Measurements from ENCODE around the gene PSMG3. TPM values are rescaled to one million over a fixed set of nuclear protein-coding genes. Genes with fewer than 3 reads are reported as not detected.
A peak's percentile ranks its signal among the peaks of the same experiment; 100 is the strongest.

Gene PSMG3
- total RNA-seq, 1 donor from 2014 or later = 35.2 TPM

DNA sequence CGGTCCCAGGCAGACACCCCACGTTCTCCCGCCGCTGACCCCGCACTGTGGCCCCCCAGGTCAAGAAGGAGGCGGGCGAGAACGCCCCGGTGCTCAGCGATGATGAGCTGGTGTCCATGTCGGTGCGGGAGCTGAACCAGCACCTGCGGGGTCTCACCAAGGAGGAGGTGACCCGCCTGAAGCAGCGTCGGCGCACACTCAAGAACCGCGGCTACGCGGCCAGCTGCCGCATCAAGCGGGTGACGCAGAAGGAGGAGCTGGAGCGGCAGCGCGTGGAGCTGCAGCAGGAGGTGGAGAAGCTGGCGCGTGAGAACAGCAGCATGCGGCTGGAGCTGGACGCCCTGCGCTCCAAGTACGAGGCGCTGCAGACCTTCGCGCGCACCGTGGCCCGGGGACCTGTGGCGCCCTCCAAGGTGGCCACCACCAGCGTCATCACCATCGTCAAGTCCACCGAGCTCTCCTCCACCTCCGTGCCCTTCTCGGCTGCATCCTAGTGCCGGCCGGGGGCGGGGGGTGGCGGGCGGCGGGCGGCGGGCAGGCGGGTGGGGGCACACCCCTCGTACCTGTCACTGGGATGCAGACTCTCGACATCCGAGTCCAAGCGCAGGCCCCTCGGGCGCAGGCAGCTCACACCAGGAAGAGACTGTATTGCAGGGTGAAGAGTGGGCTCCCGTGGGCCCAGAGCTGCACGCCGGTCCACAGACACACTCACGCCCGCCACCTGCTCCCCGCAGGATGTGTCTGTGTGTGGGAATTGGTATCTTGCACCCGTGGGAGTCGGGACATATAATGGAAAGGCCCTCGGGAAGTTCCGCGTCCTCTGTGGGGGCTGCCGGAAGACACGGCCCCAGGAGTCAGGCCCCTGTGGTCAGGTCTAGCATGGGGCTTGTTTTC is 29.7 kb downstream of the PSMG3 start:
- Mint-ChIP-seq H3K4me3 (no peak overlapping the region), H3K9me3 (no peaks in the 10 kb centered on the region), H3K36me3 (no peaks in the 10 kb centered on the region), H3K27me3 (peaks cover 3% of the 10 kb centered on the region), H3K4me1 (ENCODE audit: unreplicated experiment) (peaks cover 10% of the 10 kb centered on the region), H3K27ac (no peak overlapping the region)
- no peak for DNase-seq (ENCODE audit: extremely low spot score, unreplicated experiment)
- TF ChIP-seq, protein P1, sequence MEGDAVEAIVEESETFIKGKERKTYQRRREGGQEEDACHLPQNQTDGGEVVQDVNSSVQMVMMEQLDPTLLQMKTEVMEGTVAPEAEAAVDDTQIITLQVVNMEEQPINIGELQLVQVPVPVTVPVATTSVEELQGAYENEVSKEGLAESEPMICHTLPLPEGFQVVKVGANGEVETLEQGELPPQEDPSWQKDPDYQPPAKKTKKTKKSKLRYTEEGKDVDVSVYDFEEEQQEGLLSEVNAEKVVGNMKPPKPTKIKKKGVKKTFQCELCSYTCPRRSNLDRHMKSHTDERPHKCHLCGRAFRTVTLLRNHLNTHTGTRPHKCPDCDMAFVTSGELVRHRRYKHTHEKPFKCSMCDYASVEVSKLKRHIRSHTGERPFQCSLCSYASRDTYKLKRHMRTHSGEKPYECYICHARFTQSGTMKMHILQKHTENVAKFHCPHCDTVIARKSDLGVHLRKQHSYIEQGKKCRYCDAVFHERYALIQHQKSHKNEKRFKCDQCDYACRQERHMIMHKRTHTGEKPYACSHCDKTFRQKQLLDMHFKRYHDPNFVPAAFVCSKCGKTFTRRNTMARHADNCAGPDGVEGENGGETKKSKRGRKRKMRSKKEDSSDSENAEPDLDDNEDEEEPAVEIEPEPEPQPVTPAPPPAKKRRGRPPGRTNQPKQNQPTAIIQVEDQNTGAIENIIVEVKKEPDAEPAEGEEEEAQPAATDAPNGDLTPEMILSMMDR (conservative IDR thresholded peaks at IDR 0.05) = no peak

DNA sequence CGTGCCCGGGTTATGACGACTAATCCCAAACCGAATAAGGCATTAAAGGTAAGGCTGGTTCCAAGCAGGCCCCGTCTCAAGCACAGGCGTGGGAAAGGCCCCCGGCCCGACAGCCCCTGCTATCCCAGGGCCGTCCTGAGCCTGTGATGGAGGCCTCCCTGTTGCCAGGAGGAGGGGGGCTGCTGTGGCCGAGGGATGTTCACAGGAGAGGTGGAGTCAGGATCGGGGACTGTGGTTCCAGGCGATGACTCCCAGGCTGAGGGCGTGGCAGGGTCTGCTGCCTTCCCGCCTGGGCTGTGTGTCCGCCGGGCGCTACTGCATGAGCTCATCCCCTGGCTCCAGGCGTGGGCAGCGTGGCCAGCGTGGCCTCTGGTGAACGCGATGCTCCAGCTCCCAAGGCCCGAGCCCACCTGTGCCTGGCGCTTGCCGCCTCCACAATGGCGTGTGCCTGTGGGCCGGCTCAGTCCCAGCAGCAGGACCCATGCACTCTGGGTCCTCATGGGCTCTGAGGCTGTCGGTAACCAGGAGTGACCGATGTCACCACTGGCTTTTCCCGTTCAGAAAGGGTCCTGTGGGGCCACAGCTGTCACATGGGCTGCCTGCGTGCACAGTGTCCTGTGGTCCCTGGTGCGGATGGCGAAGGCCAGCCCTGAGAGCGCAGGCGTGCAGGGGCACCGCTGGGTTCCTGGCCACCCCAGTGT is 30.5 kb downstream of the PSMG3 start:
- Mint-ChIP-seq H3K27me3 (peaks cover 3% of the 10 kb centered on the region), H3K4me3 (no peak overlapping the region), H3K4me1 (ENCODE audit: unreplicated experiment) (peaks cover 10% of the 10 kb centered on the region), H3K27ac (peak overlapping the region; percentile 48), H3K36me3 (no peaks in the 10 kb centered on the region), H3K9me3 (no peaks in the 10 kb centered on the region)
- DNase-seq (ENCODE audit: extremely low spot score, unreplicated experiment) = no peak
- TF ChIP-seq, protein P1 (conservative IDR thresholded peaks at IDR 0.05) = no peak

DNA sequence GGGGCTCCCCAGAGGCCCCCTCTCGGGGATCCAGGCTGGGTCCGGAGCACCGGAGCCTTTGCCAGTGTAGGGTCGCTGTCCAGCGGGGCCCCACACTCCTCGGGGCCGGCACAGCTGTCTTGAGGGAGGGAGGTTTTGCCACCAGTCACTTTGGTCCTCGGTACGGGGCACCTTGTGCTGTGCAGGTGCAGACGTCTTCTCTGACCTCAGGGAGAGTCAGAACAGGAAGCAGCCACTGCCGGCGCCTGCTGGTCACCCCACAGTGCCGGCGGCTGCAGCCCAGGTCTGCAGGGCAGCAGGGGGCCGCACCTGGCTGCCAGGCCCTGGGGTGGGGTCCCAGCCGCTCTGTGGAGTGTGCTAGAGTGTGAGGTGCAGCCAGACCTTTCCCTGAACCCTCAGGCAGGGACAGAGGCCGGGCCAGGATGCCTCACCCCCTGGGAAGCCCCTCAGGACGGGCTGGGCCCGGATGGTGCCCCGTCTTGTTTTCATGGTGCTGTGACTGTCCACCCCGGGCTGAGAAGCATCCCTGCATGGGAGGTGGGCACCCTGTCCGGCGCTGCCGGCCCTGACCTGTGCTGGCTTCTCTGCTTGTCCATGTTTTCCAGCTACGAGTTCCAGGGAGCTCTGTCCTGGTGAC is 31.2 kb downstream of the PSMG3 start:
- DNase-seq (ENCODE audit: extremely low spot score, unreplicated experiment) = no peak
- H3K4me1 Mint-ChIP-seq (ENCODE audit: unreplicated experiment) = peaks cover 10% of the 10 kb centered on the region
- no peak overlapping the region for H3K4me3 Mint-ChIP-seq
- H3K27ac Mint-ChIP-seq = peak overlapping the region; percentile 48
- TF ChIP-seq, protein P1 (conservative IDR thresholded peaks at IDR 0.05) = no peak
- H3K36me3 Mint-ChIP-seq = no peaks in the 10 kb centered on the region
- peaks cover 4% of the 10 kb centered on the region for H3K27me3 Mint-ChIP-seq
- no peaks in the 10 kb centered on the region for H3K9me3 Mint-ChIP-seq

DNA sequence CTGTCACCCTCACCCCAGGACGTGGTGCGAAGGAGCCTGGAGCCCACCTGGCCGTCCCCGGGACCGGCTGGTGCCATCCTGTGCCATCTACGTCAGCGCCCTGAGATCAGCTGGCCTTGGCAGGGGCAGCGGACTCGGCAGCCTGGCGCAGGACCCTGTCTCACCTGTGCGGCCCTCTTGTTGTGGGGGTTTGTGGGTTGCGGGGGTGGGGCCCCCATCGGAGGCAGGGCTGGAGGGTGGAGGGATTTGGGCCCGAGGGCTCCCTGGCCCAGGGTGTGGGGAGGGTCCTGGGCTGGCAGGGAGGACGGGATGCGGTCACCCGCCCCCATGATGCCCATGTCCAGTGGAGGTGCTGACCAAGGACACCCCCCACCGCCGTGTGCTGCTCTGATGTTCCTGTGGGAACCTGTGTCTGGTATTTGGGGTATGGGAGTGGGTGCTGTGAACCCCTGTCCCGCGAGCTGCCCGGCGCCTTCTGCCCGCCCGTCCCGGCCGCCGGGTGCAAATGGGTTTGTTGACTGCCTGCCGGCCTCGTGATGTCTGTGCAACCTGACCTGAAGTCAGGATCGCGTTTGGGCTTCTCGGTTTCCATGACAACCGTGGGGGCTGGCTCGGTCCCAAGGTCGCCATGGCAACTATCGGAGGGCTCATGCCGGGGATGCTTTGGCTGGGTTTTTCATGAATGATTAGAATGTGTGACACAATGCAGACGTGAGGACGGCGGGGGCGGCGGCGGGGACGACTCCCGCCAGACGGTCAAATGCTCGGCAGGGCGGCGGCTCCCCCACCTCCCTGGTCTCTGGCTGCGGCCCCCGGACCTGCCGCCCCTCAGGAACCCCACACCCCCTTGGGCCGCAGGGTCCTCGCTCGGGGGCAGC is 32.1 kb downstream of the PSMG3 start:
- Mint-ChIP-seq H3K27me3 (peaks cover 12% of the 10 kb centered on the region), H3K36me3 (no peaks in the 10 kb centered on the region), H3K4me1 (ENCODE audit: unreplicated experiment) (peaks cover 15% of the 10 kb centered on the region), H3K27ac (peak overlapping the region; percentile 98), H3K4me3 (peak overlapping the region; percentile 85), H3K9me3 (no peaks in the 10 kb centered on the region)
- TF ChIP-seq, protein P1 (conservative IDR thresholded peaks at IDR 0.05) = no peak
- DNase-seq (ENCODE audit: extremely low spot score, unreplicated experiment) = peak; percentile 91
